ENCODE data around the gene HTR3E.
A peak's percentile ranks its signal among the peaks of the same experiment; 100 is the strongest.

- TF ChIP-seq, protein P1, sequence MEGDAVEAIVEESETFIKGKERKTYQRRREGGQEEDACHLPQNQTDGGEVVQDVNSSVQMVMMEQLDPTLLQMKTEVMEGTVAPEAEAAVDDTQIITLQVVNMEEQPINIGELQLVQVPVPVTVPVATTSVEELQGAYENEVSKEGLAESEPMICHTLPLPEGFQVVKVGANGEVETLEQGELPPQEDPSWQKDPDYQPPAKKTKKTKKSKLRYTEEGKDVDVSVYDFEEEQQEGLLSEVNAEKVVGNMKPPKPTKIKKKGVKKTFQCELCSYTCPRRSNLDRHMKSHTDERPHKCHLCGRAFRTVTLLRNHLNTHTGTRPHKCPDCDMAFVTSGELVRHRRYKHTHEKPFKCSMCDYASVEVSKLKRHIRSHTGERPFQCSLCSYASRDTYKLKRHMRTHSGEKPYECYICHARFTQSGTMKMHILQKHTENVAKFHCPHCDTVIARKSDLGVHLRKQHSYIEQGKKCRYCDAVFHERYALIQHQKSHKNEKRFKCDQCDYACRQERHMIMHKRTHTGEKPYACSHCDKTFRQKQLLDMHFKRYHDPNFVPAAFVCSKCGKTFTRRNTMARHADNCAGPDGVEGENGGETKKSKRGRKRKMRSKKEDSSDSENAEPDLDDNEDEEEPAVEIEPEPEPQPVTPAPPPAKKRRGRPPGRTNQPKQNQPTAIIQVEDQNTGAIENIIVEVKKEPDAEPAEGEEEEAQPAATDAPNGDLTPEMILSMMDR (IDR thresholded peaks at IDR 0.05): no peak
- TF ChIP-seq POLR2A (IDR thresholded peaks at IDR 0.05): peak in 2 of 4 donors; percentile 44 to 59
These were observed 37.2 kb downstream of the HTR3E start for GRCh38 chr3:184133840-184134745.
